ENCODE measurements around the gene ARID3B. TPM values are rescaled to one million over a fixed set of nuclear protein-coding genes. Genes with fewer than 3 reads are reported as not detected.

Gene ARID3B
- total and polyA plus RNA-seq, 2 of the 13 experiments (the other 11 are each of a cell fraction or from before 2014, with no cell fraction given) = 5.3 to 12.8 TPM

DNA sequence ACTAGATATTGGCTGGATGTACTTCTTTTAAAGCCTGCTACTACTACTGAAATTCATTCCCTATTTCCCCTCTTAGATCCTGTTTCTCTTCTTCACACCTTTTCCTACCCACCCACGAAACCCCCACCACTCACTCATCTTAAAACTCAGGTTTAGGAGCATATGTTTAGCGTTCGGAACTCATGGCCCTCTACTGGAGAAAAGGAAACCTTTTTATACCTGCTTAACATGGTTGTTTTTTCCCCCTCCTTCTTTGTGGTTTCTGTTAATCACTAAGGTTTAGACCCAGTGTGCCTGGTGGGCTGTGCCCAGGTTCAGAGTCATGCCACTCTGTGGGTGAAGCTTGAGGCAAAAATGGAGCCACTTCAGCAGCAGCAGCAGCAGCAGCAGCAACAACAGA is 2.6 kb downstream of the ARID3B start:
- TF ChIP-seq, protein P1, sequence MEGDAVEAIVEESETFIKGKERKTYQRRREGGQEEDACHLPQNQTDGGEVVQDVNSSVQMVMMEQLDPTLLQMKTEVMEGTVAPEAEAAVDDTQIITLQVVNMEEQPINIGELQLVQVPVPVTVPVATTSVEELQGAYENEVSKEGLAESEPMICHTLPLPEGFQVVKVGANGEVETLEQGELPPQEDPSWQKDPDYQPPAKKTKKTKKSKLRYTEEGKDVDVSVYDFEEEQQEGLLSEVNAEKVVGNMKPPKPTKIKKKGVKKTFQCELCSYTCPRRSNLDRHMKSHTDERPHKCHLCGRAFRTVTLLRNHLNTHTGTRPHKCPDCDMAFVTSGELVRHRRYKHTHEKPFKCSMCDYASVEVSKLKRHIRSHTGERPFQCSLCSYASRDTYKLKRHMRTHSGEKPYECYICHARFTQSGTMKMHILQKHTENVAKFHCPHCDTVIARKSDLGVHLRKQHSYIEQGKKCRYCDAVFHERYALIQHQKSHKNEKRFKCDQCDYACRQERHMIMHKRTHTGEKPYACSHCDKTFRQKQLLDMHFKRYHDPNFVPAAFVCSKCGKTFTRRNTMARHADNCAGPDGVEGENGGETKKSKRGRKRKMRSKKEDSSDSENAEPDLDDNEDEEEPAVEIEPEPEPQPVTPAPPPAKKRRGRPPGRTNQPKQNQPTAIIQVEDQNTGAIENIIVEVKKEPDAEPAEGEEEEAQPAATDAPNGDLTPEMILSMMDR (CRISPR knock-in tag; IDR thresholded peaks at IDR 0.05) = 0 out of 2 replicates have a peak, but pooled peaks have one; percentile 15
- TF ChIP-seq, protein P2, sequence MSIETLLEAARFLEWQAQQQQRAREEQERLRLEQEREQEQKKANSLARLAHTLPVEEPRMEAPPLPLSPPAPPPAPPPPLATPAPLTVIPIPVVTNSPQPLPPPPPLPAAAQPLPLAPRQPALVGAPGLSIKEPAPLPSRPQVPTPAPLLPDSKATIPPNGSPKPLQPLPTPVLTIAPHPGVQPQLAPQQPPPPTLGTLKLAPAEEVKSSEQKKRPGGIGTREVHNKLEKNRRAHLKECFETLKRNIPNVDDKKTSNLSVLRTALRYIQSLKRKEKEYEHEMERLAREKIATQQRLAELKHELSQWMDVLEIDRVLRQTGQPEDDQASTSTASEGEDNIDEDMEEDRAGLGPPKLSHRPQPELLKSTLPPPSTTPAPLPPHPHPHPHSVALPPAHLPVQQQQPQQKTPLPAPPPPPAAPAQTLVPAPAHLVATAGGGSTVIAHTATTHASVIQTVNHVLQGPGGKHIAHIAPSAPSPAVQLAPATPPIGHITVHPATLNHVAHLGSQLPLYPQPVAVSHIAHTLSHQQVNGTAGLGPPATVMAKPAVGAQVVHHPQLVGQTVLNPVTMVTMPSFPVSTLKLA (IDR thresholded peaks at IDR 0.05) = no peak
- Histone ChIP-seq H3K27me3 (ENCODE audit: control insufficient read depth in 1 of 2, insufficient read depth in 2 of 2, low read length in 2 of 2) (no peaks in the 10 kb centered on the region; a peak in 1 of 5 replicates), H4K20me1 (ENCODE audit: insufficient read depth, low read length) (peaks cover 27% of the 10 kb centered on the region), H3K9ac (ENCODE audit: insufficient read depth, low read depth, low read length) (no peak overlapping the region), H3K27ac (ENCODE audit: extremely low read length, insufficient read depth, low read length) (no peak overlapping the region), H3K79me2 (ENCODE audit: insufficient read depth, low read length) (peaks cover 12% of the 10 kb centered on the region), H2AFZ (ENCODE audit: low read length) (no peak overlapping the region), H3K9me3 (ENCODE audit: low read length) (no peaks in the 10 kb centered on the region), H3K36me3 (replicated peaks in 1 of 2; ENCODE audit: control insufficient read depth in 1 of 2, insufficient read depth in 2 of 2, low read length in 2 of 2) (peaks cover 0 to 9% of the 10 kb centered on the region in 2 experiments; a peak in 1 of 5 replicates), H3K4me1 (ENCODE audit: insufficient read depth, low read length) (peaks cover 45% of the 10 kb centered on the region), H3K4me3 (replicated peaks in 1 of 3; ENCODE audit: insufficient read depth in 1 of 3, low read depth in 2 of 3, low read length in 3 of 3) (no peak overlapping the region), H3K4me2 (ENCODE audit: low read depth, low read length) (no peak overlapping the region)
- no TSS peak for BruUV-seq (replicated peaks)
- DNase-seq (ENCODE audit: low spot score) (no peak), ATAC-seq (no peak), FAIRE-seq (peak; percentile 26)
- intact Hi-C loops (cut with micrococcal nuclease; ENCODE audit: unreplicated experiment) = no loop called here
- 39% methylated on average over 3 of the region's 3 CpGs for WGBS (ENCODE audit: low lambda C conversion rate)
- in situ Hi-C loops (cut with HindIII; ENCODE audit: extremely low pct_ligation_motif_present, low pct_unique_long_range_greater_than_20kb) = loop anchor here (10.0 kb wide), 1 partner anchor 241 kb away; the partner anchor contains the start of gene CSK
- ChIA-PET POLR2A (no interaction called here), CTCF (ENCODE audit: low intra/inter-chr PET ratio, low total read pairs) (no interaction called here)

DNA sequence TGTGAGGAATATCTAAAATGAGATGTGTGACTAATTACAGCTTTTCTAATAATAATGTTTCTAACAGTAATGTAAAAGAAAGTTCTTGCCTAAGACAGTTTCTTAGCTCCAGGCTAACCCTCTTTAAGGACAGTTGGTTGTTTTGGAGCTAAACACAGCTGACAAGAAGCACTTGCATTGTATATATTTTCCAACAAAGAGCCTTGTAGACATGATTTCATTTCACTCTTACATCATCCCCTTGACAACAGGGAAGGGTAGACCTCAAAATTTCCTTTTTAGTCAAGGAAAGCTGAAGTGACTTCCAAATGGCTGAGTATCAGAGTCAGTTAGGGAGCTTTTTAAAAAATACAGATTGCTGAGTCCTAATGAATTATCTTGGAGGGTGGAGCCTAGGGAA is 4.1 kb downstream of the ARID3B start:
- ChIA-PET CTCF (ENCODE audit: low intra/inter-chr PET ratio, low total read pairs) (no interaction called here), POLR2A (interaction anchor here (1.3 to 1.8 kb wide), 3 partner anchors 102 to 163 kb away, joined by 4 to 9 read pairs (median 6); no protein-coding TSS in a partner anchor)
- BruUV-seq (replicated peaks) = no TSS peak
- Histone ChIP-seq H3K9me3 (ENCODE audit: low read length) (no peaks in the 10 kb centered on the region), H4K20me1 (ENCODE audit: insufficient read depth, low read length) (peaks cover 27% of the 10 kb centered on the region), H3K4me3 (replicated peaks in 1 of 3; ENCODE audit: insufficient read depth in 1 of 3, low read depth in 2 of 3, low read length in 3 of 3) (no peak overlapping the region), H2AFZ (ENCODE audit: low read length) (no peak overlapping the region), H3K27me3 (ENCODE audit: control insufficient read depth in 1 of 2, insufficient read depth in 2 of 2, low read length in 2 of 2) (no peaks in the 10 kb centered on the region; a peak in 1 of 5 replicates), H3K27ac (ENCODE audit: extremely low read length, insufficient read depth, low read length) (no peak overlapping the region), H3K4me1 (ENCODE audit: insufficient read depth, low read length) (peaks cover 37% of the 10 kb centered on the region), H3K36me3 (replicated peaks in 1 of 2; ENCODE audit: control insufficient read depth in 1 of 2, insufficient read depth in 2 of 2, low read length in 2 of 2) (peaks cover 0 to 10% of the 10 kb centered on the region in 2 experiments; a peak in 2 of 5 replicates), H3K79me2 (ENCODE audit: insufficient read depth, low read length) (peaks cover 12% of the 10 kb centered on the region), H3K9ac (ENCODE audit: insufficient read depth, low read depth, low read length) (no peak overlapping the region), H3K4me2 (ENCODE audit: low read depth, low read length) (no peak overlapping the region)
- in situ Hi-C loops (cut with HindIII; ENCODE audit: extremely low pct_ligation_motif_present, low pct_unique_long_range_greater_than_20kb) (loop anchor here (10.0 kb wide), 1 partner anchor 240 kb away; the partner anchor contains the start of gene CSK), intact Hi-C loops (cut with micrococcal nuclease; ENCODE audit: unreplicated experiment) (loop anchor here (5.0 kb wide), 1 partner anchor 52 kb away; no protein-coding TSS in a partner anchor)
- no peak for FAIRE-seq
- TF ChIP-seq, protein P3, sequence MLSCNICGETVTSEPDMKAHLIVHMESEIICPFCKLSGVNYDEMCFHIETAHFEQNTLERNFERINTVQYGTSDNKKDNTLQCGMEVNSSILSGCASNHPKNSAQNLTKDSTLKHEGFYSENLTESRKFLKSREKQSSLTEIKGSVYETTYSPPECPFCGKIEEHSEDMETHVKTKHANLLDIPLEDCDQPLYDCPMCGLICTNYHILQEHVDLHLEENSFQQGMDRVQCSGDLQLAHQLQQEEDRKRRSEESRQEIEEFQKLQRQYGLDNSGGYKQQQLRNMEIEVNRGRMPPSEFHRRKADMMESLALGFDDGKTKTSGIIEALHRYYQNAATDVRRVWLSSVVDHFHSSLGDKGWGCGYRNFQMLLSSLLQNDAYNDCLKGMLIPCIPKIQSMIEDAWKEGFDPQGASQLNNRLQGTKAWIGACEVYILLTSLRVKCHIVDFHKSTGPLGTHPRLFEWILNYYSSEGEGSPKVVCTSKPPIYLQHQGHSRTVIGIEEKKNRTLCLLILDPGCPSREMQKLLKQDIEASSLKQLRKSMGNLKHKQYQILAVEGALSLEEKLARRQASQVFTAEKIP (CRISPR knock-in tag; IDR thresholded peaks at IDR 0.05; ENCODE audit: borderline replicate concordance) = no peak
- ATAC-seq = no peak
- no peak for DNase-seq (ENCODE audit: low spot score)

All from HepG2 (cell line).